Kidney epithelial cell (primary cell): ENCODE results near the gene MAPK8. TPM values are rescaled to one million over a fixed set of nuclear protein-coding genes. Genes with fewer than 3 reads are reported as not detected.
A peak's percentile ranks its signal among the peaks of the same experiment; 100 is the strongest.

ENCODE experiments used
- DNase-seq: peaks from one replicate; pipeline ENCODE4 v3.0.0-alpha.2; 2010; ENCODE audit warnings: low read depth
- H3K27me3 ChIP-seq: 2 replicates; pipeline ENCODE4 v1.6.0; 2011; ENCODE audit warnings: low read length; ENCODE audit not compliant: control insufficient read depth, insufficient read depth
- H3K36me3 ChIP-seq: 2 replicates; pipeline ENCODE4 v1.5.1; 2011; ENCODE audit warnings: low read length; ENCODE audit not compliant: control insufficient read depth, insufficient read depth
- H3K4me3 ChIP-seq: 2 replicates; pipeline ENCODE4 v1.5.1; 2011; ENCODE audit warnings: low read depth, mild to moderate bottlenecking, control low read depth, low read length
- total RNA-seq: library from RNA; depleted of rRNA; stranded (reverse); fragments of >200 nt; gene quantifications from 2 replicates; pipeline ENCODE4 v1.2.3, GENCODE V29; 2015
- TF ChIP-seq, protein P1 (sequence below): IDR thresholded peaks from 2 replicates; pipeline ENCODE4 v1.5.1; 2011; ENCODE audit warnings: mild to moderate bottlenecking, moderate library complexity, low read length, control low read depth, inconsistent platforms; ENCODE audit not compliant: insufficient read depth, poor library complexity, severe bottlenecking

Gene MAPK8
- total RNA-seq, 1 donor from 2014 or later = 61.4 TPM

GRCh38 chr10:48305905-48306264 lies 592 bp upstream of the MAPK8 start:
- no peak for DNase-seq
- no peaks in the 10 kb centered on the region for H3K27me3 ChIP-seq
- TF ChIP-seq, protein P1, sequence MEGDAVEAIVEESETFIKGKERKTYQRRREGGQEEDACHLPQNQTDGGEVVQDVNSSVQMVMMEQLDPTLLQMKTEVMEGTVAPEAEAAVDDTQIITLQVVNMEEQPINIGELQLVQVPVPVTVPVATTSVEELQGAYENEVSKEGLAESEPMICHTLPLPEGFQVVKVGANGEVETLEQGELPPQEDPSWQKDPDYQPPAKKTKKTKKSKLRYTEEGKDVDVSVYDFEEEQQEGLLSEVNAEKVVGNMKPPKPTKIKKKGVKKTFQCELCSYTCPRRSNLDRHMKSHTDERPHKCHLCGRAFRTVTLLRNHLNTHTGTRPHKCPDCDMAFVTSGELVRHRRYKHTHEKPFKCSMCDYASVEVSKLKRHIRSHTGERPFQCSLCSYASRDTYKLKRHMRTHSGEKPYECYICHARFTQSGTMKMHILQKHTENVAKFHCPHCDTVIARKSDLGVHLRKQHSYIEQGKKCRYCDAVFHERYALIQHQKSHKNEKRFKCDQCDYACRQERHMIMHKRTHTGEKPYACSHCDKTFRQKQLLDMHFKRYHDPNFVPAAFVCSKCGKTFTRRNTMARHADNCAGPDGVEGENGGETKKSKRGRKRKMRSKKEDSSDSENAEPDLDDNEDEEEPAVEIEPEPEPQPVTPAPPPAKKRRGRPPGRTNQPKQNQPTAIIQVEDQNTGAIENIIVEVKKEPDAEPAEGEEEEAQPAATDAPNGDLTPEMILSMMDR = no peak
- H3K36me3 ChIP-seq = no peaks in the 10 kb centered on the region
- H3K4me3 ChIP-seq = peak overlapping the region; percentile 37

- TF ChIP-seq, protein P1 = no peak
- DNase-seq = no peak
- Histone ChIP-seq H3K4me3 (peak overlapping the region; percentile 77), H3K36me3 (no peaks in the 10 kb centered on the region), H3K27me3 (no peaks in the 10 kb centered on the region)
Observed at GRCh38 chr10:48306870-48307710, 613 bp downstream of the MAPK8 start.

DNA sequence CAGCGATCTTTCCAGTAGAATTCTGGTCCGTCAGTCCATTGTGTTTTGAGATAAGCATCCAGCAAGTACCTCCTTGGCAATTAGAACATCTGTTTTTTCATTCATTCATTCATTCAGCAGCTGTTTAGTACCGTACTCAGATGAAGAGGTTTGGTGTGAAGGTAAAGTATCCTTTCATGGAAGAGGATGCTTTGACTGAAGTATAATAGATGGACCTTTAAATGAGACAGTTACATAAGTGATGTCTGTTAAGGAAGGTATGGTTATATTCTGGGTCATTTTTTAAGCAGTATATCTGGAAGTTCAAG lies 1.2 kb downstream of the MAPK8 start:
- Histone ChIP-seq H3K36me3 (no peaks in the 10 kb centered on the region), H3K27me3 (no peaks in the 10 kb centered on the region), H3K4me3 (peak overlapping the region; percentile 77)
- TF ChIP-seq, protein P1 = no peak
- DNase-seq = no peak

- H3K36me3 ChIP-seq = no peaks in the 10 kb centered on the region
- TF ChIP-seq, protein P1 = peak; percentile 19
- no peak overlapping the region for H3K4me3 ChIP-seq
- DNase-seq = peak; percentile 75
- H3K27me3 ChIP-seq = no peaks in the 10 kb centered on the region
Observed at GRCh38 chr10:48309711-48310226, 3.3 kb downstream of the MAPK8 start.

GRCh38 chr10:48314107-48314506 lies 7.6 kb downstream of the MAPK8 start:
- TF ChIP-seq, protein P1 = no peak
- no peak for DNase-seq
- no peaks in the 10 kb centered on the region for H3K27me3 ChIP-seq

DNA sequence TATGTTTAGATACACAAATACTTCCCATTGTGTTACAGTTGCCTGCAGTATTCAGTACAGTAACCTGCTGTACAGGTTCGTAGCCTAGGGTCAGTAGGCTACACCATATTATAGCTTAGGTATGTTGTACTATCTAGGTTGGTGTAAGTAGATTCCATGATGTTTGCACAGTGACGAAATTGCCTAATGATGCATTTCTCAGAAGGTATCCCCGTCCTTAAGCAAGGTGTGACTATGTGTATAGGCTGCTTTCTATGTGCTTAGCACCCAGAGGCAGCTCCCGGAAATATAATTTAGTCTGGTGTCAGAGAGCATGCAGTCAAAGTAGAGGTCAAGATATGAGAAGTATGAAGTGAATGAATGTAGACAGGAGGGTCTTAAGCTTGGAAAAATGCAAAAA lies 9.8 kb downstream of the MAPK8 start:
- no peaks in the 10 kb centered on the region for H3K27me3 ChIP-seq
- DNase-seq = no peak
- TF ChIP-seq, protein P1 = no peak
- no peaks in the 10 kb centered on the region for H3K36me3 ChIP-seq
- H3K4me3 ChIP-seq = no peak overlapping the region

More at GRCh38 chr10:48314107-48314506, 7.6 kb downstream of the MAPK8 start:
- no peaks in the 10 kb centered on the region for H3K36me3 ChIP-seq
- no peak overlapping the region for H3K4me3 ChIP-seq
